HG02943 (cell line): ENCODE results near the gene VAMP1.
"Not testable (repeated sequence)": the region's sequence is repeated elsewhere in the genome, so short reads cannot be mapped to it uniquely, and the experiment has no call there.

ENCODE experiments used
- ATAC-seq: cut with Tn5 transposase; IDR thresholded peaks from one replicate; pipeline ENCODE4 v1.9.1; 2021; ENCODE audit warnings: mild to moderate bottlenecking, low read depth, moderate library complexity; ENCODE audit not compliant: unreplicated experiment

The VAMP1 gene

GRCh38 chr12:6470375-6471163 lies at the start of gene VAMP1:
TSS of gene VAMP1 (minus strand) at chr12:6470677. CDS start at chr12:6470531, 146 bp downstream.
- peak; percentile 88 for ATAC-seq

- no peak for ATAC-seq
Observed at GRCh38 chr12:6520186-6520585, 49.7 kb upstream of the VAMP1 start.

GRCh38 chr12:6508087-6508486 lies 37.6 kb upstream of the VAMP1 start:
- ATAC-seq, result no peak

- ATAC-seq, result no peak
Observed at GRCh38 chr12:6507102-6507998, 36.9 kb upstream of the VAMP1 start.

- no peak for ATAC-seq
Observed at GRCh38 chr12:6500466-6500865, 30.0 kb upstream of the VAMP1 start.

- not testable (repeated sequence) for ATAC-seq
Observed at GRCh38 chr12:6497291-6497690, 26.8 kb upstream of the VAMP1 start.

GRCh38 chr12:6494968-6495367 lies 24.5 kb upstream of the VAMP1 start:
- no peak for ATAC-seq

DNA sequence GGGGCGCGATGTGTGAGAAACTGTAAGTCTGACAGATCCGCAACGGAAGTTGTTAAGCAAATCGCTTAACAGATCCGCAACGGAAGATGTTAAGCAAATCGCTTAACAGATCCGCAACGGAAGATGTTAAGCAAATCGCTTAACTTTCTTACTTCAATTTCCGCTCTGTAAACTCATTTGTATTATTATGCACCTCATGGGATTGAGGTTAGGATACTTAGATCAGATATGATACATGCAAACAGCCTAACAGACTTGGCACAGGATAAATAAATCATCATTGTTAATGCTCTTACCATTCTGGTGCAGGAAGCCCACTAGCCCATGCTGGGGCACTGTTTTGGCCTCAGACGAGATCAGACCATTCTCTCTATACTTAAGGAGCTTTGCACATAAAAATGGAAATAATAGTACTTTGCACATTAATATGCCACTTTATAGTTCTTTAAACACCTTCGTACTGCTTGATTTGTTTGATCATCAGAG lies 23.8 kb upstream of the VAMP1 start:
- peak; percentile 2 for ATAC-seq

DNA sequence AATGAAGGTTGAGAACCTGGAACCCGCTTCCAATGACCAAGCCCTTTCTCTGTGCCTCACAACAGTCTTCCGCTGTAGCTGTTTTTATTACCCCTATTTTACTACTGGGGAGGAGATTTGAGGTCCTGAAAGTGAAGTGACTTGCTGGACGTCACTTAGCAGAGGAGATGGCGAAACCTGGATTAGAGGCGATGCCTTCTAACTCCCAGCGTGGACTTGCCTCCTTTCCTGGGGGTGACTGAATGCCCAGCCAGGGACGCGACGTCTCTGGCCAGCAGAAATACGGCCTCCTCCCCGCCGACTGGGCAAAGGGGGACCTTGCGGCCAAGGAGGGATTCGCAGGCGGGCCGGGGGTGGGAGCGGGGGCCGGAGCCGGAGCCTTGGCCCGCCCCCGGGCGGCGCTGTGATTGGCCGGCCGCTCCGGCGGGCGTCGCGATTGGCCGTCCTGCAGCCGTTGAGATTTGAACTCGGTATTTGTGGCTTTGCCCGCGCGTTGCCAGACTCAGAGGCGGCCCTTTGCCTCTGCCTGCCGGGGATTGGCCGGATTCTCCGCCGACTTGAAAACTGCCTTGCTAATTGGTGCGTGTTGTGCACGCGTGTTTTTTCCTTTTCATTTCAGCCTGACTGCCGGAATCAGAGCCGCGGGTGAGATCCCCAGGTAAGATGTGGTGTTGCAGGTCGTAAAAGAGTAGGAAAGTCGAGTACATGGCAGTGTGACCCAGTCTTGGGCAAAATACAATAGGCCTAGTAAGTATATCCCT lies 23.2 kb upstream of the VAMP1 start, which contains the start of gene NCAPD2:
Gene NCAPD2, plus strand, starts transcription at position 606 of the 761 bp plus-strand sequence. CDS start 997 bp downstream, outside the sequence.
- peak; percentile 79 for ATAC-seq

GRCh38 chr12:6492838-6493496 lies 22.5 kb upstream of the VAMP1 start, which contains the start of gene MRPL51:
TSS of gene MRPL51 (minus strand) at chr12:6493262. CDS start at chr12:6493136, 126 bp downstream.
- ATAC-seq, result peak; percentile 71

DNA sequence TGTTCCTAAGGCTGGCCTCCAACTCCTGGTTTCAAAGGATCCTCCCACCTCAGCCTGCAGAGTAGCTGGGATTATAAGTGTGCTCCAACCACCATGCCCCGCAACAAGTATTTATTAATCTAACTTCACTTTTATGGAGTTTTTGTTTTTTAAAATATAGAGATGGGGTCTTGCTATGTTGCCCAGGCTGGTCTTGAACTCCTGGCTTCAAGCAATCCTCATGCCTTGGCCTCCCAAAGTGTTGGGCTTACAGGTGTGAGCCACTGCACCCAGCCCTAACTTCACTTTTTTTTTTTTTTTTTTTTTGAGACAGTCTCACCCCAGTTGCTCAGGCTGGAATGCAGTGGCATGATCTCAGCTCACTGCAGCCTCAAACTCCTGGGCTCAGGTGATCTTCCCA lies 20.2 kb upstream of the VAMP1 start:
- not testable (repeated sequence) for ATAC-seq

GRCh38 chr12:6489449-6489848 lies 19.0 kb upstream of the VAMP1 start:
- ATAC-seq, result no peak

- no peak for ATAC-seq
Observed at GRCh38 chr12:6488240-6488639, 17.8 kb upstream of the VAMP1 start.

DNA sequence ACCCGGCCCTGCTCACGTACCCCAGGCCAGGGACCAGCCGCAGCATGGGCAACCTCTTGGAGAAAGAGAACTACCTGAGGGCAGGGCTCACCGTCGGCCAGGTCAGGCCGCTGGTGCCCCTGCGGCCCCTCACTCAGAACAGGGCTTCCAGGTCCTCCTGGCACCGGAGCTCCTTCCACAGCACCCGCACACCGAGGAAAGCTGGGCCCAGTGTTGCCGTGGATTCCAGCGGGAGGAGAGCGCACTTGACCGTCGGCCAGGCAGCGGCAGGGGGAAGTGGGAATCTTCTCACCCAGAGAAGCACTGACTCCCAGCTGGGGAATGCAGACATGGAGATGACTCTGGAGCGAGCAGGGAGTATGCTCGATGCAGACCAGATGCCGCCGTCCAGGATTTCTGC lies 7.9 kb upstream of the VAMP1 start:
- no peak for ATAC-seq

- not testable (repeated sequence) for ATAC-seq
Observed at GRCh38 chr12:6477601-6478377, 7.3 kb upstream of the VAMP1 start.

- no peak for ATAC-seq
Observed at GRCh38 chr12:6476489-6476888, 6.0 kb upstream of the VAMP1 start.

DNA sequence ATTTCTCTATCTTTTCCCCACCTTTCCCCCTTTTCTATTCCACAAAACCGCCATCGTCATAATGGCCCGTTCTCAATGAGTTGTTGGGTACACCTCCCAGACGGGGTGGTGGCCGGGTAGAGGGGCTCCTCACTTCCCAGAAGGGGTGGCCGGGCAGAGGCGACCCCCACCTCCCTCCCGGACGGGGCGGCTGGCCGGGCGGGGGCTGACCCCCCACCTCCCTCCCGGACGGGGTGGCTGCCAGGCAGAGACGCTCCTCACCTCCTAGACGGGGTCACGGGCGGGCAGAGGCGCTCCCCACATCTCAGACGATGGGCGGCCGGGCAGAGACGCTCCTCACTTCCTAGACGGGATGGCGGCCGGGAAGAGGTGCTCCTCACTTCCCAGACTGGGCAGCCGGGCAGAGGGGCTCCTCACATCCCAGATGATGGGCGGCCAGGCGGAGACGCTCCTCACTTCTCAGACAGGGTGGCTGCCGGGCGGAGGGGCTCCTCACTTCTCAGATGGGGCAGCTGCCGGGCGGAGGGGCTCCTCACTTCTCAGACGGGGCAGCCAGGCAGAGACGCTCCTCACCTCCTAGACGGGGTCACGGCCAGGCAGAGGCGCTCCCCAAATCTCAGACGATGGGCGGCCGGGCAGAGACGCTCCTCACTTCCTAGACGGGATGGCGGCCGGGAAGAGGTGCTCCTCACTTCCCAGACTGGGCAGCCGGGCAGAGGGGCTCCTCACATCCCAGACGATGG lies 4.9 kb upstream of the VAMP1 start:
- not testable (repeated sequence) for ATAC-seq

DNA sequence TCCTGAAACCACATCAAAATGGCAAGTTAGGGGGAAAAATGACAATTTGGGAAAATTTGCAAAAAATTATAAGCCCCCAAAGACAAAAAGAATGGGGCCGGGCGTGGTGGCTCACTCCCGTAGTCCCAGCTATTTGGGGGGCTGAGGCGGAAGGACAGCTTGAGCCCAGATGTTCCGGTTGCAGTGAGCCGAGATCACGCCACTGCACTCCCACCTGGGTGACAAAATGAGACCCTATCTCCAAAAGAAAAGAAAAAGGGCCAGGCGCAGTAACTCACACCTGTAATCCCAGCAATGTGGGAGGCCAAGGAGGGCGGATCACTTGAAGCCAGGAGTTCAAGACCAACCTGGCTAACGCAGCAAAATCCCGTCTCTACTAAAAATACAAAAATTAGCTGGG lies 2.0 kb upstream of the VAMP1 start:
- no peak for ATAC-seq
